Neural crest cell (in vitro differentiated cells): ENCODE data around the gene REG4. TPM values are rescaled to one million over a fixed set of nuclear protein-coding genes. Genes with fewer than 3 reads are reported as not detected.
"Not testable (repeated sequence)": the region's sequence is repeated elsewhere in the genome, so short reads cannot be mapped to it uniquely, and the experiment has no call there.

ENCODE experiments used
- DNase-seq: peaks from one replicate; pipeline ENCODE4 v3.0.0; 2021; ENCODE audit warnings: low read depth, mixed read lengths, low spot score
- H3K27ac Mint-ChIP-seq: one replicate; pipeline ENCODE4 v1.8.0; 2021; ENCODE audit warnings: mild to moderate bottlenecking, mixed read lengths; ENCODE audit not compliant: unreplicated experiment
- H3K27me3 Mint-ChIP-seq: 2 replicates; pipeline ENCODE4 v1.8.0; 2021; ENCODE audit warnings: low read depth, mild to moderate bottlenecking, mixed read lengths
- H3K36me3 Mint-ChIP-seq: 2 replicates; pipeline ENCODE4 v1.8.0; 2021; ENCODE audit warnings: low read depth, mild to moderate bottlenecking, mixed read lengths
- H3K4me1 Mint-ChIP-seq: 2 replicates; pipeline ENCODE4 v1.8.0; 2021; ENCODE audit warnings: mixed read lengths
- H3K4me3 Mint-ChIP-seq: one replicate; pipeline ENCODE4 v1.8.0; 2021; ENCODE audit warnings: mild to moderate bottlenecking, mixed read lengths
- H3K9me3 Mint-ChIP-seq: 2 replicates; pipeline ENCODE4 v1.8.0; 2021; ENCODE audit warnings: mixed read lengths
- total RNA-seq: library from RNA; stranded (reverse); gene quantifications from 2 replicates; pipeline ENCODE4 v1.2.1, GENCODE V29; 2021
- TF ChIP-seq, protein P1 (sequence below): fragments of 200-600 bp; sonication (generic); conservative IDR thresholded peaks from 2 replicates; pipeline ENCODE4 v1.5.0; 2021; ENCODE audit warnings: antibody characterized with exemption, mild to moderate bottlenecking

REG4 gene
- total RNA-seq, 1 donor from 2014 or later = not detected

DNA sequence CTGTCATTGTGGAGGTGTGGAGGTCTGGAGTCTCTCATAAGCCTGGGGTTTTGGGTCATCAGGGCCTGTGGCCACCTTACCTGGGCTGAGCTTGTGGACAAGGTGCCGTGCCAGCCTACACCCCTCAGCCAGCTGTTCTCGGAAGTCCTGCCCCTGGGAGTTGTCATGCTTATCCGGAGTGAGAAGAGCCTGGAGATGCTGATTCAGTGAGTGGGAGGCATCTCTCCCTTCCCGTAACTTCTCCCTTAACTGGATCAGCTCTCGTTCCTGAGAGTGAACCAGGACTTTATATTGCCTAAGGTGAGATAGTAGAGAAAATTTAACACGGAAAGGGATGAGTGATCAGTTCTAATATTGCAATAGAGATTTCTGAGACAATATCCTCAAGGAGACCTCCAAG lies 30.0 kb upstream of the REG4 start:
- no peak for DNase-seq
- H3K36me3 Mint-ChIP-seq = no peaks in the 10 kb centered on the region
- peaks cover 4% of the 10 kb centered on the region for H3K9me3 Mint-ChIP-seq
- peaks cover 12% of the 10 kb centered on the region for H3K27me3 Mint-ChIP-seq
- H3K4me3 Mint-ChIP-seq = no peak overlapping the region
- H3K4me1 Mint-ChIP-seq = no peaks in the 10 kb centered on the region
- H3K27ac Mint-ChIP-seq = no peak overlapping the region
- TF ChIP-seq, protein P1, sequence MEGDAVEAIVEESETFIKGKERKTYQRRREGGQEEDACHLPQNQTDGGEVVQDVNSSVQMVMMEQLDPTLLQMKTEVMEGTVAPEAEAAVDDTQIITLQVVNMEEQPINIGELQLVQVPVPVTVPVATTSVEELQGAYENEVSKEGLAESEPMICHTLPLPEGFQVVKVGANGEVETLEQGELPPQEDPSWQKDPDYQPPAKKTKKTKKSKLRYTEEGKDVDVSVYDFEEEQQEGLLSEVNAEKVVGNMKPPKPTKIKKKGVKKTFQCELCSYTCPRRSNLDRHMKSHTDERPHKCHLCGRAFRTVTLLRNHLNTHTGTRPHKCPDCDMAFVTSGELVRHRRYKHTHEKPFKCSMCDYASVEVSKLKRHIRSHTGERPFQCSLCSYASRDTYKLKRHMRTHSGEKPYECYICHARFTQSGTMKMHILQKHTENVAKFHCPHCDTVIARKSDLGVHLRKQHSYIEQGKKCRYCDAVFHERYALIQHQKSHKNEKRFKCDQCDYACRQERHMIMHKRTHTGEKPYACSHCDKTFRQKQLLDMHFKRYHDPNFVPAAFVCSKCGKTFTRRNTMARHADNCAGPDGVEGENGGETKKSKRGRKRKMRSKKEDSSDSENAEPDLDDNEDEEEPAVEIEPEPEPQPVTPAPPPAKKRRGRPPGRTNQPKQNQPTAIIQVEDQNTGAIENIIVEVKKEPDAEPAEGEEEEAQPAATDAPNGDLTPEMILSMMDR = no peak

DNA sequence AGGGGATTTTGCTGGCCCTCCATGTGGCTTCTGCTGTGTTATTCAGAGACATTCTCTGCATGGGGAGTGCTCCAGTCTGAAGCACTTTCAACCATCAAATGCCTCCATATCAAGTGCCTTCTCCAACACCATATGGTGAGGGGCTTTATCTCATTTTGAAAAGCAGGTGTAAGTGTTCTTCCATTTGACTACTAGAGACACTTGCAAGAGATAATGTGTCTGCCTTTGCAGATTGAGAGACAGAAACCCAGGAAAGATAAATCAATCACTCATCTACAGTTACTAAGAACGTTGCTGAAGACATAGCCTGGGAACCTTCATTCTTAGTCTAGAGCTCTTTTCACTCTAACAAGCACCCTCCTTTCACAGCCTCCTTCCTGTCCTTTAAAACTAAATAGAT lies 29.5 kb upstream of the REG4 start:
- peaks cover 12% of the 10 kb centered on the region for H3K27me3 Mint-ChIP-seq
- DNase-seq = no peak
- TF ChIP-seq, protein P1 = no peak
- H3K27ac Mint-ChIP-seq = no peak overlapping the region
- no peak overlapping the region for H3K4me3 Mint-ChIP-seq
- no peaks in the 10 kb centered on the region for H3K4me1 Mint-ChIP-seq
- peaks cover 4% of the 10 kb centered on the region for H3K9me3 Mint-ChIP-seq
- no peaks in the 10 kb centered on the region for H3K36me3 Mint-ChIP-seq

DNA sequence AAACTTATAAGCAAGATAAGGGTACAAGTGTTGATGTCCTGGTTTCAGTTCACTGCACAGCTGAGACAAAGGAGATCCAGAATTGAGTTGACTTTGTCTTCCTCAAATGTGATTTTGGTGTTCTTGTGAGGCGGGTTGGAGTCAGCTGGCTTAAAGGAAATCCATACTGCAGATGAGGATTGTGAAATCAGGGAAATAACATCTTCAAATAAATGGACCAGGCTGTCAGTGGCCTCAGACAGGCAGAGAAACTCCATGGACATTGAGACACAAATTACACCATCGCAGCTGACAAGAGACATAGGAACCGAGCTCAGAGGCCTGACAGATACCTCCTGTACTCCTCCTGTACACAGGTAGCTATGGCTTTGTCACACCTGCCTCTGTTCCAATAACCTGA lies 27.0 kb upstream of the REG4 start:
- Mint-ChIP-seq H3K27ac (no peak overlapping the region), H3K9me3 (no peaks in the 10 kb centered on the region), H3K4me3 (no peak overlapping the region), H3K27me3 (peaks cover 10% of the 10 kb centered on the region), H3K36me3 (no peaks in the 10 kb centered on the region), H3K4me1 (no peaks in the 10 kb centered on the region)
- DNase-seq = no peak
- TF ChIP-seq, protein P1 = no peak

DNA sequence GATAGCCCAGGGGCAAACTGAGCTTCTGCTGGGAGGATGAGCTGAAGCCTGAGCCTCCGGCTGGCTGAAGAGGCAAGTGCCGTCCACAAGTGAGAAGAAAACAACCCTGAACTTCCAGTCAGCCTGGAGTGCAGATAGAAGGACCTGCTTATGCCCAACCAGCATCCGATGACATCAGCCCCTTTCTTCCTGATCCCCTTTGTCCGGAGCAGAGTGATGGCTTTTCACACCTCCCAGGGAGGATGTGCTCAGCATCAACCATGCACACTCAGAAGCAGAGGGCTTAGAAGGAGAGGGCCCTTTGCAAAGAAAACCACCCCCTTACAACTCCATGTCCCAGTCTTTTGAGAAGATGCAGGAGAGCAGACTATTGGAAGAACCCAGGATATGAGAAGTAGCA lies 23.7 kb upstream of the REG4 start:
- no peaks in the 10 kb centered on the region for H3K4me1 Mint-ChIP-seq
- no peak overlapping the region for H3K4me3 Mint-ChIP-seq
- no peak overlapping the region for H3K27ac Mint-ChIP-seq
- H3K36me3 Mint-ChIP-seq = no peaks in the 10 kb centered on the region
- TF ChIP-seq, protein P1 = no peak
- DNase-seq = no peak
- H3K9me3 Mint-ChIP-seq = no peaks in the 10 kb centered on the region
- peaks cover 10% of the 10 kb centered on the region for H3K27me3 Mint-ChIP-seq

DNA sequence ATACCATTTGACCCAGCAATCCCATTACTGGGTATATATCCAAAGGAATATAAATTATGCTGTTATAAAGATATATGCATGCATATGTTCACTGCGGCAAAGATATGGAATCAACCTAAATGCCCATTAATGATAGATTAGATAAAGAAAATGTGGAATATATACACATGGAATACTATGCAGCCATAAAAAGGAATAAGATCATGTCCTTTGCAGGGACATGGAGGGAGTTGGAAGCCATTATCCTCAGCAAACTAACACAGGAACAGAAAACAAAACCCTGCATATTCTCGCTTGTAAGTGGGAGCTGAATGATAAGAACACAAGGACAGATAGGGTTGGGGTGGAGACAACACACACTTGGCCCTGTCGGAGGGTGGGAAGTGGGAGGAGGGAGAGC lies 19.8 kb upstream of the REG4 start:
- TF ChIP-seq, protein P1 = no peak
- H3K27me3 Mint-ChIP-seq = peaks cover 3% of the 10 kb centered on the region
- no peak for DNase-seq
- no peaks in the 10 kb centered on the region for H3K9me3 Mint-ChIP-seq
- no peaks in the 10 kb centered on the region for H3K36me3 Mint-ChIP-seq
- H3K27ac Mint-ChIP-seq = no peak overlapping the region
- no peak overlapping the region for H3K4me3 Mint-ChIP-seq
- no peaks in the 10 kb centered on the region for H3K4me1 Mint-ChIP-seq

DNA sequence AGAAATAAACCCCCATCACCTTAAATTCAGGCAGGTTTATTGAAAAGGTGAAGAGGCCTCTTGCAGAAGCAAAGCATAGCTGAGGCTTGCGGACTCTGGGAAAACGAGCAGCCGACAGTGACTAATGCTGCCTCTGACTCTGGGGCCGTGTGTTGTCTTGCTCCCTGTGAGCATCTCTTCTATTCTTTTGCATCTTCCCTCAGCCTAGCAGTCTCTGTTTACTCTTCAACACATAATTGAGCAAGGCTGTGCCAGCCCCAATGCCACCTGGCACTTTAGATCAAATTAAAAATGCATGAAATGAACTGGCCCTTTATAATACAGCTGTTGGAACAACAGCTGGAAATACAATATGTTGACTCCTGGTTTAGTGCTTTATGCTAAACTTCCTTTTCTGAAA lies 18.4 kb upstream of the REG4 start:
- no peaks in the 10 kb centered on the region for H3K4me1 Mint-ChIP-seq
- H3K4me3 Mint-ChIP-seq = no peak overlapping the region
- H3K9me3 Mint-ChIP-seq = no peaks in the 10 kb centered on the region
- no peak overlapping the region for H3K27ac Mint-ChIP-seq
- H3K36me3 Mint-ChIP-seq = no peaks in the 10 kb centered on the region
- H3K27me3 Mint-ChIP-seq = no peaks in the 10 kb centered on the region
- no peak for DNase-seq
- TF ChIP-seq, protein P1 = no peak

DNA sequence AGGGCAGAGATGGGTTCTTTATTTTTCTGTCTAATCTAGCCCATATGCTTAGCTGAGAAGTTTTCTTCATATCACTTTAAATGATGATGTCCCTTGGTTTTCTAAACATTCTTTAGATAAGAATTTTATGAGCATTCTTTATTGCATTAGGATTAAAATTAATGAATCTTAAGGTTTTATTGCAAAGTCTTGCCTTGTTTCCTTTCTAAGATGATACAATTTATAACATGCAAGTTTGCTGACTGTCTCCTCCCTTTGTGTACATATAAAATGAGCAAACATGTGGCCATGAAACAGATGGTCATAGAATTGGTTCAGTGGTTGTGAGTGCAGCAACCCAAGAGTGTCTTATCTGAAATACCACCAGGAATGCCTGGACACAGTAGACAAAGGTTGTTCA lies 17.7 kb upstream of the REG4 start:
- not testable (repeated sequence) for H3K27me3 Mint-ChIP-seq, DNase-seq, H3K4me1 Mint-ChIP-seq, H3K9me3 Mint-ChIP-seq, H3K36me3 Mint-ChIP-seq, H3K27ac Mint-ChIP-seq, H3K4me3 Mint-ChIP-seq
